Measurements from ENCODE around the gene GPANK1.

Gene GPANK1

DNA sequence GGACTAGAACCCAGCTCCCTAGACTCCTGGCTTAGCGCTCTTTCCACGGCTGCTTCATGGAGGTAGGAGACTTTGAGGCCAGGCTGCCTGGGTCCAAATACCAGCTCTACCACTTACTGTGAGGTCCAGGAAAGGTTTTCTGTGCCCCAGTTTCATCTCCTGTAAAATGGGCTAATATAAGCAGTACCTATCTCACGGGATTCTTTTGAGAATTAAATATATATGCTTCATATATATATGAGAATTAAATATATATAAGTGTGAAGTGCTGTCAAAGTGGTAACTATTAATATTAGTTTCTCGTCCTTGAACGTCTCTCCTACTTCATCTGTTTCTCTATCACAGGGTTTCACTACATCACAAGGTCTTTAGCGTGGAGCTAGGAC, 26.3 kb upstream of the GPANK1 start:
- DNase-seq (ENCODE audit: low read depth): no peak

- no peak for DNase-seq (ENCODE audit: low read depth)
Observed at GRCh38 chr6:31690231-31691077, 25.7 kb upstream of the GPANK1 start.

DNA sequence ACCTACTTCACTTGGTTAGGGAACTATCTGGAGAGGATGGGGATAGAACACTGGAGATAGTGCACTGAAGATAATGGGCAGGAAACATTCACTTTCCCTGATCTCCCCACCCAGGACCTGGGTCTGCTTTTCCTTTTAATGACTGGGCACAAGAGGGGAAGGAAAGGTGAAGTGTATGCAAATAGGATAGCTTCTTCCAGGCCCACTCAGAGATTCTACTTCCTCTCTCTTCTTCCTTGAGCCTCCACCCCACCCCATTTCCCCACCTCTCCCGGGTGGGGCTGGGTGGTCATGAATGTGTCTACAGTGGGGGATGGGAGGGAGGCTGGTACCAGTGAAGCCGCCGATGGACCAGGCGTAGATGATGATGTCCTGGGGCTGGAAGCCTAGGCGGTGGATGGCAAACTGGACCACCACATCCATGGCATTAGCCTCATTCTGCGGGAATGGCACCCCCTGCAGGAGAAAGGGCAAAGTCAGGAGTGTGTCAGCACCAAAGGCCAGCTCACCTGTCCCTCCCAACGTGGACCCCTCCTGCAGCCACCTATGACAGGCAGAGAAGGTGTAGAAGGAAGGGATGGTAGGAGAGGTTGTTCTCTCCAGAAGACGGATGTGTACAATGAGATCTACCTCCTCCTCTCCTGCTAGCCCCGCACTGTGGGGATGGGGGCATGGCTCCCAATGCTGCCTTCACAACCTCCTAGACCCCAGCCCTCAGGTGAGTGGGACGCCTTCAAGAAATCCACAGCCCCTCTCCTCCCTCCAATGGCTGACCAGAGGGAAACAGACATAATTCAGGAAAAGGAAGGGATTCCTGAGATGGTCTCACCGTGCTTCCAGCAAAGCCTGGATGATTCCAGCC, 24.7 kb upstream of the GPANK1 start:
- DNase-seq (ENCODE audit: low read depth): no peak

DNA sequence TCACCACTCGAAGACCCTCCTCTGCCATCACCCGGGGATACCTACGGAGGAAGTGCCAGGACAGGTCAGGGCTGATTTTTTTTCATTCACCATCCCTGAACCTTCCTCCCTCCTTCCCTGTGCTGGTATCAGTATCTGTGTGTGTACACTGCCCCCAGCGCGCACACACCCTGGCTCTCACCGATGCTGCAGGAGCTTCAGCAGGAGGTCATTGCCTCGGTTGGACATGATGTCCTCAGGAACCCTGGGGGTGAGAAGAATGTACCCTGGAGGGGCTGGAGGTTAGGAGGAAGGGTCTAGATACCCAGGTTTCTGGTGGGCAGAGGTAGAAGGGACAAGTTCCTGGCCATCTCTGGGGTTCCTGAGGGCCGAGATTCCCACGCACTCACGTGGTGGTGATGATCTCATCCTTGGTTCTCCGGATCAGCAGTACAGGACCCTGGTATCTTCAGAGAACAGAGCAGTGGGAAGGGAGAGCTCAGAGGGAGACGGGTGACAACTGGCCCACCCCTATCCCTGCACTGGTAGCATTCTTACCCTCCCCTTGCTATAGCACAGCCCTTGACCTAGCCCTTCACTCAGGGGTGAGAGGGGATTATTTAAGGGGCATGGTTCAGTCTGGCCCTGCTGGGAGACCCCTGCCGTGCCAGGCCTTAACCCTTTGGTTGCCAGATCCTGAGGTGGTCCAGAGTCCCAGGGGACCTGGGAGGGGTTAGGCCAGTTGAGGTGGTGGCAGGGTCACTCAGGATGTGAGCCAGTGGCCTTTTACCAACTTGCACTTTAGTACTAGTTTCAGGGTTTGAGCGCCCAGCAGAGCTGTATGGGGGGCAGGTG, 23.3 kb upstream of the GPANK1 start:
- DNase-seq (ENCODE audit: low read depth): no peak

GRCh38 chr6:31687321-31687720, 22.5 kb upstream of the GPANK1 start:
- no peak for DNase-seq (ENCODE audit: low read depth)

DNA sequence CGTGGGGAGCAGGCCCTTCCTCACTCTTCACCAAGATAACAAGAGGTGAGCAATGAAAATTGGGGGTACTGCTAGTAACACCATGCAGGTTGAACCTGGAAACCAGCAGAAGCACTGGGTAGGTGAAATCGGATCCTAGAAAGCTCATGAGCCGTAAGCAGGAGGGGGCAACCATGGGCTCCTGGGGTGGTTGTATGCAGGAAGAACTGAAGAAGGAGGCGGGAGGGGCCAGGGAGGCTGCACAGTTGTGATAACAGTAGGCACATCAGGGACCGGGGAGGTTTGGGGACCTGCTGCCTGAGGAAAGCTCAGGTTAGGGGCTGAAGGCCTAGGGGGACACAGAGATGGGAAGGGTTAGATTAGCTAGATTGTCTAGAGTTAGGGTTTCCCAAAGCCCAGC, 21.7 kb upstream of the GPANK1 start:
- no peak for DNase-seq (ENCODE audit: low read depth)

GRCh38 chr6:31683591-31683990, 18.8 kb upstream of the GPANK1 start:
- no peak for DNase-seq (ENCODE audit: low read depth)

GRCh38 chr6:31681135-31681671, 16.4 kb upstream of the GPANK1 start:
- DNase-seq (ENCODE audit: low read depth): no peak

DNA sequence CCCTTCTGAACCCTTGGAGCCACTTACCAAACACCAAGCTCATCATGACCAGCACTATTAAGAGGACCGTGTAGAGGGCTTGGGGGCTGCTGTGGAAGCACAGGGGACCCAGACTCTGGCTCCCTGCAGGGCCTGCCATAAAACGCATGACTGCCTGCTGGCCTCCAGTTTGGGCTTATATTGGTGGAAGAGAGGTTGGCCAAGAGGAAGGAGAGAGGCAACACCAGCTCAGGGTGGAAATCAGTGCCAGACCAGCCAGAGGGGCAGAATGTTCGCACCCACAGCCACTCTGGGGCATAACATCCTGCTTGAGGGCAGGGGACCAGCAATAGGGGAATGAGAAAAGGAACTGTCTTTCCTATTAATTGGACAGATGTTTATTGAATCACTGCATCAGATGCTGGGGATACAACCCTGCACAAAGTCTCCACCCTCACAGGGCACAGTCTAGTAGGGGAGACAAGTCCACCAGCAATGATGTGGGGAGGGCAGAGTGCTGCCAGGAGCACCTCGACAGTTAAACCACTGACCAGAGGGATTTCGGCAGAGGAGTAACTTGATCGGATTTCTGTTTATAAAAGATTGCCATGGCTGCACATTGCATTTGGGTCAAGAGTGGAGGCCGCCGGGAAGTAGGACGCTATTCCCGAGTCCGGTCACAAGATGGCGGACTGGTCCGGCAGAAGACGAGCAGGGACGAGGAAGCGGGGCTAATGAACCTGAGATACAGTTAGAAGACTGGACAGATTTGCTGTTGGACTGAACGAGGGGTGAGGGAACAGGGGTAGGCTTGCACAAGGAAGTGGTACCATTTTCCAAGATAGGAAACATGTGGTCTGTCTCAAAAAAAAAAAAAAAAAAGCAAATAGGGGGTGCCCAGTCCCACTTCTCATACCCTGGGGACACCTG, 15.7 kb upstream of the GPANK1 start, which contains the start of gene LY6G5C:
Gene LY6G5C, minus strand, starts transcription at position 842 of the 909 bp plus-strand sequence. Its CDS starts 694 bp downstream, at position 148.
- DNase-seq (ENCODE audit: low read depth): peak; percentile 81

DNA sequence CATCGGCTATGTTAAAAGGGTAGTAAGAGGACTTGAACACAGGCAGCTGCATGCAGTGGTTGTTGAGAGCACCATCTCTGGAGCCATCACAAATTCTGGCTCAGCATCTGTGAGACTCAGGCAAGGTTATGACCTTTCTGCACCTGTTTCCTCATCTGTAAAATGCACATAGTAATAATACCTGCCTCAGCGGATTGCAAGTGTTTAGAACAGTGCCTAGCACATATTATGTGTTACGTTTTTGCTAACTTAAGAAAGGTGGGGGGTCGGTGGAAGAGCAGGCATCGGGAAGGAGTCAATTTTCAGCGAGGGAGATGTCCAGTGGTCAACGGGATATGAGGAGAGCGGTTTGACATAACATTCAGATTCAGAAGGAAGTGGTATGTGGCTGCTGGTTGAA, 13.2 kb upstream of the GPANK1 start:
- DNase-seq (ENCODE audit: low read depth): no peak

- no peak for DNase-seq (ENCODE audit: low read depth)
Observed at GRCh38 chr6:31676904-31677303, 12.1 kb upstream of the GPANK1 start.

DNA sequence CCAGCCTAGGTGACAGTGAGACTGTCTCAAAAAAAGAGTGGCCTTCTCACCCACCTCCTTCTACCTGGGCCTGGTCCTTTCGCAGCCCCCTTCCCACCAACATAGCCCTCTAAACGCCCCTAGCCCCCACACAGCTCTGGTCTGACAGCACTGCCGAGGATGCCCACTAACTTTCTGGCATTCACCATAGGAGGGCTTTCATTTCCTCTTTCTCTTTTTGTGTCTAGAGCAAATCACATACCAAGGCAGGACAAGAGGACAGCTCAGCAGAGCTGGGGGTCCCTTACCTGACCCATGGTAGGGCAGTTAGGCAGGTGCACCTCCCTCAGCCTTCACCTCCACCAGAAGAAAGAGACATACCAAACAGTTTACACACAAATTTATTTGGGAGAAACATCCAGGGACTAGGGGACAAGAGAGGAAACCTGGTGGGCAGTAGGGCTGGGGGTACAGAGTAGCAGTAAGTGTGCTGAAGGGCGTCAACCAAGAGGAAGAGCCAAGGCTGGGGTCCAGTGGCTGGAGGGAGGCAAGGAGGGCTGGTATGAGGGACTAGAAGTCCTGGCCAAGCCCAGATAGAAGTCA, 11.6 kb upstream of the GPANK1 start:
- no peak for DNase-seq (ENCODE audit: low read depth)

- no peak for DNase-seq (ENCODE audit: low read depth)
Observed at GRCh38 chr6:31669676-31670075, 4.9 kb upstream of the GPANK1 start, which contains the start of gene LY6G5B. Gene LY6G5B (plus strand): TSS chr6:31669976. CDS start chr6:31670951, 975 bp downstream.

DNA sequence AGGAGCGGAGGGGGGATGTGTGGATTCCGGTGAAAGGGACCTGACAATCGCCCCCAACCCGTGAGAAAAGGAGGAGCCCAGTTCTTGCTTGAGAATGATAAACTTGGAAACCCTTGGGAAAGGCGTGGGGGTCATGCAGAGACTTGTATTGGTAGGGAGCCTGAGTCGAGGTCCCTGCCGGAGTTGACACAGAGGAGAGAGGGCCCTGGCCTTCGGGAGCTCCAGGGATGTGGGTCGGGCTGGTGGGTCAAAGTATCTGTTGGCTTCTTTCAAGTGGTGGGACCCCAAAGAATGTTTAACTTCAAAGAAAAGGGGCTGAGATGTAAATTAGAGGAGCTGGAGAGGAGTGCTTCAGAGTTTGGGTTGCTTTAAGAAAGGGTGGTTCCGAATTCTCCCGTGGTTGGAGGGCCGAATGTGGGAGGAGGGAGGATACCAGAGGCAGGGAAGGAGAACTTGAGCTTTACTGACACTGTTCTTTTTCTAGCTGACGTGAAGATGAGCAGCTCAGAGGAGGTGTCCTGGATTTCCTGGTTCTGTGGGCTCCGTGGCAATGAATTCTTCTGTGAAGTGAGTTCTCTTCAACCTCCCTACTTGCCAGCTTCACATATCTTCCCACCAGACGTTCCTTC, 1.7 kb upstream of the GPANK1 start:
- no peak for DNase-seq (ENCODE audit: low read depth)

DNA sequence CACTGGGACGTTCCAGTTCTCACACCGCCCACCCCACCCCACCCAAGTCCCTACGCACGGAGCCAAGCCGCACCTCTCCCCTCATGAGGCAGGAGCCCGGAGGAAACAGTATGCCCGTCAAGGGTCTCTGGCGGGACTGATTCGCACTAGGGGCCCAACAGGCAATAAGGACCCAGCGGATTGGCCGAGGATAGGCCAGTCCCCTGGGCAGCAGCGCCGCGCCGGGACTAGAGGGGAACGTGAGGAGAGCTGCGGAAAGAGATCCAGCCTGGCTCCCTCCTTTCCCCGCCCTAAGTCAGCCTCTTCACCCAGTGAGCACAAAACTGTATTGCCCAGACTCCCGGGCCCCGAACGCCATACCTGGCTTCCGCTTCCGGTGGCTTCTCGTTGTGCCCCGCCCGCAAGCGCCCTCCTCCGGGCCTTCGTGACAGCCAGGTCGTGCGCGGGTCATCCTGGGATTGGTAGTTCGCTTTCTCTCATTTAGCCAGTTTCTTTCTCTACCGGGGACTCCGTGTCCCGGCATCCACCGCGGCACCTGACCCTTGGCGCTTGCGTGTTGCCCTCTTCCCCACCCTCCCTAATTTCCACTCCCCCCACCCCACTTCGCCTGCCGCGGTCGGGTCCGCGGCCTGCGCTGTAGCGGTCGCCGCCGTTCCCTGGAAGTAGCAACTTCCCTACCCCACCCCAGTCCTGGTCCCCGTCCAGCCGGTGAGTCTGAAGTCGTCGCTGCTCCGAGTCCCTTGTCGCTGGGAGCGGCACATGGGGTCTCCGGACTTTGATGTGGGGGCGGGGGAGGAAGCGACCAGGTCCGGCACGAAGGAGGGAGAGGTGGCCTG, 922 bp upstream of the GPANK1 start, which contains the start of gene CSNK2B:
Gene CSNK2B, plus strand, starts transcription at position 580 of the 836 bp plus-strand sequence. CDS start 752 bp downstream, outside the sequence.
- DNase-seq (ENCODE audit: low read depth): peak; percentile 96

- peak; percentile 55 for DNase-seq (ENCODE audit: low read depth)
Observed at GRCh38 chr6:31663961-31664789, 622 bp downstream of the GPANK1 start.

- no peak for DNase-seq (ENCODE audit: low read depth)
Observed at GRCh38 chr6:31663126-31663960, 1.5 kb downstream of the GPANK1 start.

Measured in stromal cell of bone marrow (primary cell).